ENCODE measurements around the gene GEMIN7.

DNA sequence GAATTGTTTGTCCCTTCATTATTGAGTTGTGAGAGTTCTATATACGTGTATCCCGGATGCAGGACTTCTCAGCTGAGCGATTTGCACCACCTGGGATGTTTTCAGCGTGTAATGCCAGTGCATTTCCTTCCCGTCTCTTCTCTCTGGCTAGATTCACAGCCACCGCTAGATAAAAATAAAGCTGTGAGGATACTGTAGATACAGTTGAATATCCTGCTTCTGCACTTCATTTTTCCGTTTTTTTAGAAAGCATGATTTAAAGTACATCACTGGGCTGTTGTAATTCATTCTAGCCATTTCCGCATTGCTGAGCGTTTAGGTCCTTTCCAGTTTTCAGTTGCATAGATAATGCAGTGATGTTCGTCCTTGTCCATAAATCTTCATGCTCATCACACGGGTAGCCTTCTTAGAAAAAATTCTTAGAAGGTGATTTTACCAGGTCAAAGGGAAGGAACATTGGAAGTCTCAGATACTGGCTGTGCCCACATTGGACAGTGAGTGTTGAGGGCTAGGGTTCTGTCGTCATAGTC lies 28.6 kb downstream of the GEMIN7 start:
- TF ChIP-seq, protein P1, sequence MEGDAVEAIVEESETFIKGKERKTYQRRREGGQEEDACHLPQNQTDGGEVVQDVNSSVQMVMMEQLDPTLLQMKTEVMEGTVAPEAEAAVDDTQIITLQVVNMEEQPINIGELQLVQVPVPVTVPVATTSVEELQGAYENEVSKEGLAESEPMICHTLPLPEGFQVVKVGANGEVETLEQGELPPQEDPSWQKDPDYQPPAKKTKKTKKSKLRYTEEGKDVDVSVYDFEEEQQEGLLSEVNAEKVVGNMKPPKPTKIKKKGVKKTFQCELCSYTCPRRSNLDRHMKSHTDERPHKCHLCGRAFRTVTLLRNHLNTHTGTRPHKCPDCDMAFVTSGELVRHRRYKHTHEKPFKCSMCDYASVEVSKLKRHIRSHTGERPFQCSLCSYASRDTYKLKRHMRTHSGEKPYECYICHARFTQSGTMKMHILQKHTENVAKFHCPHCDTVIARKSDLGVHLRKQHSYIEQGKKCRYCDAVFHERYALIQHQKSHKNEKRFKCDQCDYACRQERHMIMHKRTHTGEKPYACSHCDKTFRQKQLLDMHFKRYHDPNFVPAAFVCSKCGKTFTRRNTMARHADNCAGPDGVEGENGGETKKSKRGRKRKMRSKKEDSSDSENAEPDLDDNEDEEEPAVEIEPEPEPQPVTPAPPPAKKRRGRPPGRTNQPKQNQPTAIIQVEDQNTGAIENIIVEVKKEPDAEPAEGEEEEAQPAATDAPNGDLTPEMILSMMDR (conservative IDR thresholded peaks at IDR 0.05; ENCODE audit: low read depth, low read length): no peak
- TF ChIP-seq EZH2 (IDR thresholded peaks at IDR 0.05; ENCODE audit: low read length, unreplicated experiment): no peak

Measured in PC-3 (cell line).